ENCODE results near the gene JAKMIP2.

DNA sequence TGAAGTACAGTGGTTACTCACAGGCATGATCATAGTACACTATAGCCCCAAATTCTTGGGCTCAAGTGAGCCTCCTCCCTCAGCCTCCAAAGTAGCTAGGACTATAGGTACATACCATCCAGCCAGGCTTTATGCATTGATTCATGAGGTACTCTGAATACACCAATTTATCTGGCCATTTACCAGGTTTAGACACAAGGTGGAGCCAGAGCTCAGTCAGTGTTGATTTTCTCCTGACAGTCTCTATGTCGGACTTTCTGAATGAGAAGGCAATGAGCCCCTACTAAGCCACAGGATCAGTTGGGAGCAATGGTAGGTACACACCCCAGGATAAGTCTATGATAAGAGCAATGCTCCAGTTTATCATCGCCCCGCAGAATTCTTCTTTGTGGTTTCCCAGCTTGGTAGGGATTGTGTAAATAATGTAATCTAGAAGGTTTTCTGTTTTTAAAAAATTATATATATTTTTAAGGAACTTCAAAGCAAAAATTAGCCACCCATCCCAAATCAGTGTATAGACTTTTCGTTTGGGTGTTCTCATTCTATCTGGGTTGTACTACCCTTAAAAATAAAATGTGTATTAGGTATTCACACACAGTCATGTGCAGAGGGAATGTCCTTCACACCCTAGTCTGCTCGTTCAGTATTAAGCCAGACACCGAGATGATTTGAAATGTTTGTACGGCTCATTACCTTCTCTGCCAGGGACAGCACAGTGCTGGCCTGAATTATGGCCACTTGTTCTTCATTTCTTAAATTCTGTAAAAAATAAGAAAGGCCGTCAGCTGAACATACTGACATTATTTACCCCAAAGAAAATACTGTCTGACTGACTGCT, 154.3 kb downstream of the JAKMIP2 start:
- TF ChIP-seq, protein P1, sequence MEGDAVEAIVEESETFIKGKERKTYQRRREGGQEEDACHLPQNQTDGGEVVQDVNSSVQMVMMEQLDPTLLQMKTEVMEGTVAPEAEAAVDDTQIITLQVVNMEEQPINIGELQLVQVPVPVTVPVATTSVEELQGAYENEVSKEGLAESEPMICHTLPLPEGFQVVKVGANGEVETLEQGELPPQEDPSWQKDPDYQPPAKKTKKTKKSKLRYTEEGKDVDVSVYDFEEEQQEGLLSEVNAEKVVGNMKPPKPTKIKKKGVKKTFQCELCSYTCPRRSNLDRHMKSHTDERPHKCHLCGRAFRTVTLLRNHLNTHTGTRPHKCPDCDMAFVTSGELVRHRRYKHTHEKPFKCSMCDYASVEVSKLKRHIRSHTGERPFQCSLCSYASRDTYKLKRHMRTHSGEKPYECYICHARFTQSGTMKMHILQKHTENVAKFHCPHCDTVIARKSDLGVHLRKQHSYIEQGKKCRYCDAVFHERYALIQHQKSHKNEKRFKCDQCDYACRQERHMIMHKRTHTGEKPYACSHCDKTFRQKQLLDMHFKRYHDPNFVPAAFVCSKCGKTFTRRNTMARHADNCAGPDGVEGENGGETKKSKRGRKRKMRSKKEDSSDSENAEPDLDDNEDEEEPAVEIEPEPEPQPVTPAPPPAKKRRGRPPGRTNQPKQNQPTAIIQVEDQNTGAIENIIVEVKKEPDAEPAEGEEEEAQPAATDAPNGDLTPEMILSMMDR (IDR thresholded peaks at IDR 0.05) = peak; percentile 61 to 82 (median 68)
- no peak for TF ChIP-seq POLR2A (IDR thresholded peaks at IDR 0.05)

All from heart left ventricle (tissue), 13 donors.